Nephron (organoid): ENCODE measurements around the gene P2RX1.
A peak's percentile ranks its signal among the peaks of the same experiment; 100 is the strongest.

Experiments
- H3K27ac Mint-ChIP-seq, 3 experiments: 2 replicates each; pipeline ENCODE4 v1.8.0; 2020; ENCODE audit warnings: mixed read lengths in 3 of 3, mild to moderate bottlenecking in 2 of 3, moderate library complexity in 1 of 3
- H3K27me3 Mint-ChIP-seq: 2 replicates; pipeline ENCODE4 v1.8.0; 2021; ENCODE audit warnings: low read depth, mild to moderate bottlenecking, moderate library complexity, mixed read lengths
- H3K36me3 Mint-ChIP-seq: 2 replicates; pipeline ENCODE4 v1.8.0; 2020; ENCODE audit warnings: low read depth, mixed read lengths
- H3K4me1 Mint-ChIP-seq: 2 replicates; pipeline ENCODE4 v1.8.0; 2020; ENCODE audit warnings: mixed read lengths
- H3K4me3 Mint-ChIP-seq, 3 experiments: 2 replicates each; pipeline ENCODE4 v1.8.0; 2020; ENCODE audit warnings: mild to moderate bottlenecking in 3 of 3, mixed read lengths in 3 of 3, moderate library complexity in 2 of 3
- H3K9me3 Mint-ChIP-seq: 2 replicates; pipeline ENCODE4 v1.8.0; 2020; ENCODE audit warnings: mixed read lengths
- TF ChIP-seq, protein P1 (sequence below), 3 experiments: fragments of 200-600 bp; sonication (generic); IDR thresholded peaks; one replicate each; pipeline ENCODE4 v1.5.0; 2021; ENCODE audit warnings: antibody characterized with exemption in 3 of 3; ENCODE audit not compliant: unreplicated experiment in 3 of 3

P2RX1 gene

GRCh38 chr17:3923466-3924190 is 7.4 kb upstream of the P2RX1 start:
- Mint-ChIP-seq H3K4me1 (peaks cover 41% of the 10 kb centered on the region), H3K27ac (peak overlapping the region in 2 of 3 experiments; percentile 68 to 92), H3K4me3 (peak overlapping the region in 1 of 3 experiments; percentile 7), H3K9me3 (no peaks in the 10 kb centered on the region), H3K36me3 (no peaks in the 10 kb centered on the region), H3K27me3 (peaks cover 5% of the 10 kb centered on the region)
- TF ChIP-seq, protein P1, sequence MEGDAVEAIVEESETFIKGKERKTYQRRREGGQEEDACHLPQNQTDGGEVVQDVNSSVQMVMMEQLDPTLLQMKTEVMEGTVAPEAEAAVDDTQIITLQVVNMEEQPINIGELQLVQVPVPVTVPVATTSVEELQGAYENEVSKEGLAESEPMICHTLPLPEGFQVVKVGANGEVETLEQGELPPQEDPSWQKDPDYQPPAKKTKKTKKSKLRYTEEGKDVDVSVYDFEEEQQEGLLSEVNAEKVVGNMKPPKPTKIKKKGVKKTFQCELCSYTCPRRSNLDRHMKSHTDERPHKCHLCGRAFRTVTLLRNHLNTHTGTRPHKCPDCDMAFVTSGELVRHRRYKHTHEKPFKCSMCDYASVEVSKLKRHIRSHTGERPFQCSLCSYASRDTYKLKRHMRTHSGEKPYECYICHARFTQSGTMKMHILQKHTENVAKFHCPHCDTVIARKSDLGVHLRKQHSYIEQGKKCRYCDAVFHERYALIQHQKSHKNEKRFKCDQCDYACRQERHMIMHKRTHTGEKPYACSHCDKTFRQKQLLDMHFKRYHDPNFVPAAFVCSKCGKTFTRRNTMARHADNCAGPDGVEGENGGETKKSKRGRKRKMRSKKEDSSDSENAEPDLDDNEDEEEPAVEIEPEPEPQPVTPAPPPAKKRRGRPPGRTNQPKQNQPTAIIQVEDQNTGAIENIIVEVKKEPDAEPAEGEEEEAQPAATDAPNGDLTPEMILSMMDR (IDR thresholded peaks at IDR 0.05; ENCODE audit: unreplicated experiment in 3 of 3): no peak

GRCh38 chr17:3922765-3923164 is 6.5 kb upstream of the P2RX1 start:
- TF ChIP-seq, protein P1 (IDR thresholded peaks at IDR 0.05; ENCODE audit: unreplicated experiment in 3 of 3): no peak
- Mint-ChIP-seq H3K4me1 (peaks cover 40% of the 10 kb centered on the region), H3K36me3 (no peaks in the 10 kb centered on the region), H3K27ac (no peak overlapping the region), H3K9me3 (no peaks in the 10 kb centered on the region), H3K27me3 (peaks cover 5% of the 10 kb centered on the region), H3K4me3 (no peak overlapping the region)

- Mint-ChIP-seq H3K36me3 (no peaks in the 10 kb centered on the region), H3K27ac (no peak overlapping the region), H3K27me3 (peaks cover 5% of the 10 kb centered on the region), H3K9me3 (no peaks in the 10 kb centered on the region), H3K4me3 (no peak overlapping the region), H3K4me1 (peaks cover 30% of the 10 kb centered on the region)
- TF ChIP-seq, protein P1 (IDR thresholded peaks at IDR 0.05; ENCODE audit: unreplicated experiment in 3 of 3): no peak
These were observed 5.4 kb upstream of the P2RX1 start for GRCh38 chr17:3921502-3922319.

DNA sequence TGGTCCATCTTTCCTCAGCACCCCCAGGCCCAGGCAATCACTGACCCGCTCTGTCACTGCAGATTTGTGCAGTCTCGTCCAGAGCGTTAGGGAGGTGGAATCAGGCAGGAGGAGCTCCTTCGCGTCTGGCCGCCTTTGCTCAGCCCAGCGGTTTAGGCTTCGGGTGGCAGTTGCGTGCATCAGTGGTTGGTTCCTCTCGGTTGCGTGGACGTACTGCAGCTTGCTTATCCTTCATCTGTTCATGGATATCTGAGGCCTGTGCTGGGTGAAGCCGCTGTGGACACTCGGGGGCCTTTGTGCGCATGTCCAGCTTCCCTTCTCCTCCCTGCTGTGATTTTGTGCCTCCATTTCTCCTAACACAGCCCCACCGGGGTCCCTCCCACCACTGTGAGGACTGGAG is 4.7 kb upstream of the P2RX1 start:
- H3K4me1 Mint-ChIP-seq: peaks cover 24% of the 10 kb centered on the region
- no peak overlapping the region for H3K4me3 Mint-ChIP-seq
- H3K27ac Mint-ChIP-seq: peak overlapping the region in 1 of 3 experiments; percentile 37
- H3K27me3 Mint-ChIP-seq: peaks cover 5% of the 10 kb centered on the region
- TF ChIP-seq, protein P1 (IDR thresholded peaks at IDR 0.05; ENCODE audit: unreplicated experiment in 3 of 3): no peak
- no peaks in the 10 kb centered on the region for H3K9me3 Mint-ChIP-seq
- H3K36me3 Mint-ChIP-seq: no peaks in the 10 kb centered on the region

GRCh38 chr17:3919123-3919624 is 2.9 kb upstream of the P2RX1 start:
- Mint-ChIP-seq H3K9me3 (no peaks in the 10 kb centered on the region), H3K36me3 (no peaks in the 10 kb centered on the region), H3K4me1 (peaks cover 7% of the 10 kb centered on the region), H3K27ac (no peak overlapping the region), H3K27me3 (peaks cover 10% of the 10 kb centered on the region), H3K4me3 (no peak overlapping the region)
- TF ChIP-seq, protein P1 (IDR thresholded peaks at IDR 0.05; ENCODE audit: unreplicated experiment in 3 of 3): no peak
